OCI-LY1 (cell line): ENCODE measurements around the gene GAS6.

Experiments used
- H2AFZ ChIP-seq: fragments of 200-600 bp; sonication (generic), shearing (Covaris generic); 2 replicates; pipeline ENCODE4 v1.6.0; 2014; ENCODE audit warnings: antibody characterized with exemption, mild to moderate bottlenecking, low read length
- H3F3A ChIP-seq: fragments of 200-600 bp; sonication (generic), shearing (Covaris generic); 2 replicates; pipeline ENCODE4 v1.6.0; 2014; ENCODE audit warnings: mild to moderate bottlenecking, antibody characterized with exemption, low read length, moderate library complexity; ENCODE audit not compliant: insufficient read depth
- H3K27ac ChIP-seq: fragments of 200-600 bp; sonication (generic); 2 replicates; pipeline ENCODE4 v1.5.1; 2014; ENCODE audit warnings: low read length, mixed run types, mild to moderate bottlenecking, low read depth; ENCODE audit not compliant: poor library complexity, severe bottlenecking
- H3K27me3 ChIP-seq: fragments of 200-600 bp; sonication (generic); 2 replicates; pipeline ENCODE4 v1.6.0; 2014; ENCODE audit warnings: antibody characterized with exemption, mild to moderate bottlenecking, low read length, moderate library complexity; ENCODE audit not compliant: insufficient read depth
- H3K36me3 ChIP-seq: fragments of 200-600 bp; sonication (generic); 2 replicates; pipeline ENCODE4 v1.6.1; 2014; ENCODE audit warnings: mild to moderate bottlenecking, antibody characterized with exemption, low read length, moderate library complexity, mixed read lengths; ENCODE audit not compliant: insufficient read depth
- H3K4me1 ChIP-seq: fragments of 200-600 bp; sonication (generic); 2 replicates; pipeline ENCODE4 v1.5.1; 2014; ENCODE audit warnings: mild to moderate bottlenecking, low read length, moderate library complexity; ENCODE audit not compliant: insufficient read depth, severe bottlenecking
- H3K4me2 ChIP-seq: fragments of 200-600 bp; sonication (generic), shearing (Covaris generic); 2 replicates; pipeline ENCODE4 v1.6.1; 2014; ENCODE audit warnings: low read length
- H3K4me3 ChIP-seq: fragments of 200-600 bp; sonication (generic); 2 replicates; pipeline ENCODE4 v1.5.1; 2014; ENCODE audit warnings: low read length, low read depth, mild to moderate bottlenecking, mixed read lengths; ENCODE audit not compliant: poor library complexity, severe bottlenecking
- H3K79me2 ChIP-seq: fragments of 200-600 bp; shearing (Covaris generic); 2 replicates; pipeline ENCODE4 v1.6.1; 2016; ENCODE audit warnings: mixed run types, low read length, mixed read lengths; ENCODE audit not compliant: insufficient read depth
- H3K9ac ChIP-seq: fragments of 200-600 bp; sonication (generic), shearing (Covaris generic); 2 replicates; pipeline ENCODE4 v1.6.1; 2014; ENCODE audit warnings: mild to moderate bottlenecking, low read length, mixed read lengths
- H3K9me2 ChIP-seq: fragments of 200-600 bp; sonication (generic), shearing (Covaris generic); 2 replicates; pipeline ENCODE4 v1.6.1; 2014; ENCODE audit warnings: low read depth, mild to moderate bottlenecking, low read length, mixed read lengths
- H3K9me3 ChIP-seq: fragments of 200-600 bp; shearing (Covaris generic); 2 replicates; pipeline ENCODE4 v1.6.1; 2014; ENCODE audit warnings: low read length, mixed read lengths
- H4K20me1 ChIP-seq: fragments of 200-600 bp; sonication (generic), shearing (Covaris generic); 2 replicates; pipeline ENCODE4 v1.6.0; 2016; ENCODE audit warnings: mild to moderate bottlenecking, low read length; ENCODE audit not compliant: insufficient read depth
- CTCF ChIP-seq: fragments of 200-600 bp; sonication (generic), shearing (Covaris generic); IDR thresholded peaks from 2 replicates; pipeline ENCODE4 v1.5.1; 2017; ENCODE audit warnings: mild to moderate bottlenecking, antibody characterized with exemption, low read length, moderate library complexity, mixed read lengths
- EZH2 ChIP-seq: fragments of 200-600 bp; sonication (generic), shearing (Covaris generic); IDR thresholded peaks from 2 replicates; pipeline ENCODE4 v1.8.0; 2017; ENCODE audit warnings: borderline replicate concordance, mixed run types, mild to moderate bottlenecking, antibody characterized with exemption, low read length, moderate library complexity, mixed read lengths

Gene GAS6

GRCh38 chr13:113817860-113818691, 45.8 kb downstream of the GAS6 start:
- Histone ChIP-seq H3K4me3 (no peak overlapping the region), H3K36me3 (peaks cover 49% of the 10 kb centered on the region)

GRCh38 chr13:113816946-113817859, 46.7 kb downstream of the GAS6 start:
- no peaks in the 10 kb centered on the region for H4K20me1 ChIP-seq
- no peaks in the 10 kb centered on the region for H3K9me2 ChIP-seq
- H3K79me2 ChIP-seq: no peaks in the 10 kb centered on the region
- H3K4me2 ChIP-seq: peak overlapping the region; percentile 73
- H3K27ac ChIP-seq: no peak overlapping the region
- TF ChIP-seq CTCF: peak; percentile 95
- TF ChIP-seq EZH2: no peak
- H3K27me3 ChIP-seq: no peaks in the 10 kb centered on the region
- H3F3A ChIP-seq: no peaks in the 10 kb centered on the region
- H3K4me3 ChIP-seq: peak overlapping the region; percentile 92
- no peaks in the 10 kb centered on the region for H3K9me3 ChIP-seq
- H3K36me3 ChIP-seq: peaks cover 41% of the 10 kb centered on the region
- H3K4me1 ChIP-seq: peaks cover 10% of the 10 kb centered on the region
- peak overlapping the region; percentile 81; the same call in 1 of the 2 replicates for H3K9ac ChIP-seq
- no peak overlapping the region for H2AFZ ChIP-seq

More at GRCh38 chr13:113817860-113818691, 45.8 kb downstream of the GAS6 start:
- H3K4me2 ChIP-seq: no peak overlapping the region
- H3K27ac ChIP-seq: no peak overlapping the region
- no peak overlapping the region for H2AFZ ChIP-seq
- H4K20me1 ChIP-seq: no peaks in the 10 kb centered on the region
- H3F3A ChIP-seq: no peaks in the 10 kb centered on the region
- no peaks in the 10 kb centered on the region for H3K9me2 ChIP-seq
- TF ChIP-seq CTCF (no peak), EZH2 (no peak)
- H3K9me3 ChIP-seq: no peaks in the 10 kb centered on the region
- H3K4me1 ChIP-seq: peaks cover 10% of the 10 kb centered on the region
- no peaks in the 10 kb centered on the region for H3K27me3 ChIP-seq
- H3K79me2 ChIP-seq: no peaks in the 10 kb centered on the region
- H3K9ac ChIP-seq: no peak overlapping the region

- peak overlapping the region; percentile 73 for H3K4me2 ChIP-seq
- H3K79me2 ChIP-seq: no peaks in the 10 kb centered on the region
- H3K27ac ChIP-seq: peak overlapping the region; percentile 62
- H3K4me1 ChIP-seq: peaks cover 10% of the 10 kb centered on the region
- no peaks in the 10 kb centered on the region for H3F3A ChIP-seq
- H3K36me3 ChIP-seq: peaks cover 33% of the 10 kb centered on the region
- no peaks in the 10 kb centered on the region for H3K27me3 ChIP-seq
- H3K9me2 ChIP-seq: no peaks in the 10 kb centered on the region
- no peak for TF ChIP-seq CTCF
- TF ChIP-seq EZH2: no peak
- H3K9ac ChIP-seq: peak overlapping the region; percentile 81
- H3K4me3 ChIP-seq: peak overlapping the region; percentile 92
- no peaks in the 10 kb centered on the region for H3K9me3 ChIP-seq
- H4K20me1 ChIP-seq: no peaks in the 10 kb centered on the region
- no peak overlapping the region for H2AFZ ChIP-seq
Observed at GRCh38 chr13:113816254-113816929, 47.5 kb downstream of the GAS6 start.
